Measurements from ENCODE around the gene RPL29.

DNA sequence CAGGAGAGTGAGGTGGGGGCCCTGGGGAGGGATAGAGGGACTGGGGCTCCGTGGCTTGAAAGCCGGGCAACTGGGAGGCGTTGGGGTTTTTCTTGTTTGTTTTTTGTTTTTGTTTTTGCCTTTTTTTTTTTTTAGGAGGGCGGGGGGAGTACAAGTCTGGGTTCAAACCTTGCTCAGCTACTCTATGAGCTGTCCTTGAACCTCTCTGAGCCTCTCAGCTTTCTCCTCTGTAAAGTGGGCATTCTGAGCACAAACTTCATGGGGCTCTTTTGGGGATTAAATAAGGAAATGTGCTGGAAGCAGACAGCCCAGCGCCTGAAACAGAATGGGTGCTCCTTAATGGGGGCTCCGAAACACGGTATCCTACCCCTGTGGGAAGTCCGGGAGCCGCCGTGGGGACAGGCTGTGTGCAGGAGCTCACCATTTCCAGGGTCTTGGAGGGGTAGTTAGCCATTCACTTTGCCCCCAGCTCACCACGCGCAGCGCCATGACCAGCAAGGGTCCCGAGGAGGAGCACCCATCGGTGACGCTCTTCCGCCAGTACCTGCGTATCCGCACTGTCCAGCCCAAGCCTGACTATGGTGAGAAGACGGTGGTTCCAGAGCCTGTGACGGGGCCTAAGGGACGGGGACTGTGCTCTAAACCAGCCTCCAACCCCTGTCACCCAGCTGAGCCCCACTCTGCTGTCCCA is 12.0 kb downstream of the RPL29 start:
- TF ChIP-seq, protein P1, sequence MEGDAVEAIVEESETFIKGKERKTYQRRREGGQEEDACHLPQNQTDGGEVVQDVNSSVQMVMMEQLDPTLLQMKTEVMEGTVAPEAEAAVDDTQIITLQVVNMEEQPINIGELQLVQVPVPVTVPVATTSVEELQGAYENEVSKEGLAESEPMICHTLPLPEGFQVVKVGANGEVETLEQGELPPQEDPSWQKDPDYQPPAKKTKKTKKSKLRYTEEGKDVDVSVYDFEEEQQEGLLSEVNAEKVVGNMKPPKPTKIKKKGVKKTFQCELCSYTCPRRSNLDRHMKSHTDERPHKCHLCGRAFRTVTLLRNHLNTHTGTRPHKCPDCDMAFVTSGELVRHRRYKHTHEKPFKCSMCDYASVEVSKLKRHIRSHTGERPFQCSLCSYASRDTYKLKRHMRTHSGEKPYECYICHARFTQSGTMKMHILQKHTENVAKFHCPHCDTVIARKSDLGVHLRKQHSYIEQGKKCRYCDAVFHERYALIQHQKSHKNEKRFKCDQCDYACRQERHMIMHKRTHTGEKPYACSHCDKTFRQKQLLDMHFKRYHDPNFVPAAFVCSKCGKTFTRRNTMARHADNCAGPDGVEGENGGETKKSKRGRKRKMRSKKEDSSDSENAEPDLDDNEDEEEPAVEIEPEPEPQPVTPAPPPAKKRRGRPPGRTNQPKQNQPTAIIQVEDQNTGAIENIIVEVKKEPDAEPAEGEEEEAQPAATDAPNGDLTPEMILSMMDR (IDR thresholded peaks at IDR 0.05; ENCODE audit: insufficient read depth, low read length, poor library complexity, severe bottlenecking) = no peak
- no peak for TF ChIP-seq EZH2phosphoT487 (conservative IDR thresholded peaks at IDR 0.05; ENCODE audit: low read length)

Data from SU-DHL-6 (cell line).